ENCODE measurements around the gene MYLK4. TPM values are rescaled to one million over a fixed set of nuclear protein-coding genes. Genes with fewer than 3 reads are reported as not detected.

Gene MYLK4
- total RNA-seq, 1 donor from 2014 or later: 0.49 TPM

DNA sequence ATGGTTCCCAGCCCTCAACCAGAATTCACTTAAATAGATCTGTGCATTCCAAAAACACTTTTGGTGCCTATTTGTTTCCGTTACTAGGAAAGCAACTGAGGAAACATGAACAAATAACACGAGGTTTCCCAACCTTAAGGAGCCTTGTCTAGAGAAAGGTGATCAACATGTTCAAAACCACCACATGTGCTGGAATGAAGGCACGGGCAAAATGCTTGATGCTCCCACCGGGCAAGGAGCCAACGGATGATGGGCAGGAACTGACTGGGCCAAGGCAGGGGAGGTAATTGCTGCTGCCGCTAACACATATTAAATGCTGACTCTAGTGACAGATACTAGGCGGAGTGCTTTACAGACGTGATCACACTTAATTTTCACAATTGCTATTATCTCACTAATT is 2.5 kb downstream of the MYLK4 start:
- peaks cover 3% of the 10 kb centered on the region for H3K27me3 Mint-ChIP-seq (ENCODE audit: unreplicated experiment)
- H3K4me1 Mint-ChIP-seq (ENCODE audit: low read depth, unreplicated experiment): peaks cover 12% of the 10 kb centered on the region
- TF ChIP-seq, protein P1, sequence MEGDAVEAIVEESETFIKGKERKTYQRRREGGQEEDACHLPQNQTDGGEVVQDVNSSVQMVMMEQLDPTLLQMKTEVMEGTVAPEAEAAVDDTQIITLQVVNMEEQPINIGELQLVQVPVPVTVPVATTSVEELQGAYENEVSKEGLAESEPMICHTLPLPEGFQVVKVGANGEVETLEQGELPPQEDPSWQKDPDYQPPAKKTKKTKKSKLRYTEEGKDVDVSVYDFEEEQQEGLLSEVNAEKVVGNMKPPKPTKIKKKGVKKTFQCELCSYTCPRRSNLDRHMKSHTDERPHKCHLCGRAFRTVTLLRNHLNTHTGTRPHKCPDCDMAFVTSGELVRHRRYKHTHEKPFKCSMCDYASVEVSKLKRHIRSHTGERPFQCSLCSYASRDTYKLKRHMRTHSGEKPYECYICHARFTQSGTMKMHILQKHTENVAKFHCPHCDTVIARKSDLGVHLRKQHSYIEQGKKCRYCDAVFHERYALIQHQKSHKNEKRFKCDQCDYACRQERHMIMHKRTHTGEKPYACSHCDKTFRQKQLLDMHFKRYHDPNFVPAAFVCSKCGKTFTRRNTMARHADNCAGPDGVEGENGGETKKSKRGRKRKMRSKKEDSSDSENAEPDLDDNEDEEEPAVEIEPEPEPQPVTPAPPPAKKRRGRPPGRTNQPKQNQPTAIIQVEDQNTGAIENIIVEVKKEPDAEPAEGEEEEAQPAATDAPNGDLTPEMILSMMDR (IDR thresholded peaks at IDR 0.05; ENCODE audit: partially characterized antibody, unreplicated experiment): no peak
- no peak overlapping the region for H3K27ac Mint-ChIP-seq (ENCODE audit: unreplicated experiment)
- no peak overlapping the region for H3K4me3 Mint-ChIP-seq (ENCODE audit: unreplicated experiment)
- H3K9me3 Mint-ChIP-seq (ENCODE audit: unreplicated experiment): no peaks in the 10 kb centered on the region
- DNase-seq: no peak
- H3K36me3 Mint-ChIP-seq (ENCODE audit: unreplicated experiment): no peaks in the 10 kb centered on the region

DNA sequence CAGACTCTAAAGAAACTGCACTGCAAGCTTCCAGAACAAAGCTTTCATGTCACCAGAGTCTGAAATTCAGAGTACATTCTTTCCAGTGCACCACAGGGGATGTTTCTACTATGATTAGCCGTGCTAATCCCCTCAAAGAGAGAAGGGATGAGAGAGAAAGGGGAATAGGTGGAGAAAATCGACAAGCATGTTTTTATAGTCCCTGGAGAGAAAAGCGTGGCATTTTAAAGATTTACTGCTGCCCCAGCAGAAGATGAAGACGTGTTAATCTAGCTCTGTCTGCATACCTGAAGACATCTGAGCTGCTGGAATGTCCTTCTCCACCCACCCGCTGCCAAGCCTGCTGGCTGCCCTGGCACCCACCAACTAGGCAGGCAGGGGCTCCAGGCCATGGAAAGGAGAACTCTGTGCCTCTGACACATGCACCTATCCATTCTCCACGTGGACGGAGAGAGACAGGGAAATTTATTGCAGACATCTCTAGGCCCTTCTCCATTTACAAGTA is 4.1 kb downstream of the MYLK4 start:
- Mint-ChIP-seq H3K27ac (ENCODE audit: unreplicated experiment) (no peak overlapping the region), H3K4me1 (ENCODE audit: low read depth, unreplicated experiment) (peaks cover 12% of the 10 kb centered on the region)

DNA sequence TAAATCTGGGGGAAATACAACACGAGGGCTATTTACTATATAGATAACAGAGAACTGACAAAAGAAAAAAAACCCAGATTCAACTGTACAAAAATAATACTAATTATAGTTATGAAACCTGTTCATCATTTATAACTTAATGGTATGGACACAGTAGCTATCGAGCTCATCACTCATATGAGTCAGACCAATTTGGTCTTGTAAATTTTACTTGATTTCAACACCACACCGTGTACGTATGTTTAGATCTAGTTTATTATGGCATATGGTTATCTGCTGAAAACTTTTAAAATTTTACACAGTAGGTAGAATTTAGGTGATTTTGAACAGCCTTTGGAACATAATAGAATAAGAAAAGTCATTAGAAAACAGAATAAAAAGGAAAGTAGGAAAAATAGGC is 5.5 kb downstream of the MYLK4 start:
- Mint-ChIP-seq H3K9me3 (ENCODE audit: unreplicated experiment) (no peaks in the 10 kb centered on the region), H3K4me1 (ENCODE audit: low read depth, unreplicated experiment) (peaks cover 12% of the 10 kb centered on the region), H3K36me3 (ENCODE audit: unreplicated experiment) (no peaks in the 10 kb centered on the region), H3K4me3 (ENCODE audit: unreplicated experiment) (no peak overlapping the region), H3K27me3 (ENCODE audit: unreplicated experiment) (peaks cover 3% of the 10 kb centered on the region), H3K27ac (ENCODE audit: unreplicated experiment) (no peak overlapping the region)
- no peak for DNase-seq
- TF ChIP-seq, protein P1 (IDR thresholded peaks at IDR 0.05; ENCODE audit: partially characterized antibody, unreplicated experiment): no peak

More for the DNA sequence above, 4.1 kb downstream of the MYLK4 start:
- Mint-ChIP-seq H3K9me3 (ENCODE audit: unreplicated experiment) (no peaks in the 10 kb centered on the region), H3K4me3 (ENCODE audit: unreplicated experiment) (no peak overlapping the region), H3K36me3 (ENCODE audit: unreplicated experiment) (no peaks in the 10 kb centered on the region), H3K27me3 (ENCODE audit: unreplicated experiment) (peaks cover 3% of the 10 kb centered on the region)
- TF ChIP-seq, protein P1 (IDR thresholded peaks at IDR 0.05; ENCODE audit: partially characterized antibody, unreplicated experiment): no peak
- DNase-seq: no peak

DNA sequence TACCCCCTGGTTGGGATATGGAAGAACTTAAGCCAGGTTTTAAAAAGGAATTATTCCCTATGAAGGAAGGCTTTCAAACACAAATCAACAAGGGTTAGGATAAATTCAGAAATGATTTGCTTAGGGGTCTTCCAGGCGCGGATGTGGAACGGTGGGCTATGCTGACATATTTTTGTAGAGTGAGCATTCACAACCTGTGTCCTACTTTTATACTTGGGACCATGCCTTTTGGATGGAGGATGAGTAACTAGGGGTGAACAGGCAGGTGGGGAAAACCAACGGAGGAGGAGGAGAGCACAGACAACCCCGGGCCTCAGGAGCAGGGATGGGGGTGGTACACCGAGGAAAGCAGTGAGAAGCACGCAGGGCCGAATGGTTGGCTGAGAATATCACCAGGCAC is 5.9 kb downstream of the MYLK4 start:
- no peaks in the 10 kb centered on the region for H3K9me3 Mint-ChIP-seq (ENCODE audit: unreplicated experiment)

DNA sequence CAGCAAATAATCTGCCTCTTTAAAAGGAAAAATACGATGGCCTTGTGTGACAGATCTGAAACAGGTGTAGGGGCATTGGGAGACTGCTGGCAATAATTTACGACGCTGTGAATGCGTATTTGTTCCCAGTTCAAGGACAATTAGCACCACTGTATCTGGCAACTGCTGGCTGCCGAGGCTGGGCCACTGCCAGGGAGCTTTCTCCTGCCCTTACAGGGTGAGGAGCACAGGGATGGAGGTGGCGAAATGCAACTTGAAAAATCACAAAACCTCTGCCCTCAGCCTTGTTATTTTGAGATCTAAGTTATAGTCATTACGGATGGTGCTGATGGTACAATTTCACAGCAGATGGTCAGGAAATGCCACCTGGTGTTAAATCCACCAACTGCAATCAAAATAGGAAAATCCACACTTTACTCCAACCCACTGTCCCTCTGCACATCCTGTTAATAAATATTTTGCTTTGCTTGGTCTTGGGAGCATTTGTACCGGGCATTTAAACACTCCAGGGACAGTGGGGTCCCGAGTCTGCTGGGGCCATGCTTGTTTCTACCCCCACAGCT is 6.4 kb downstream of the MYLK4 start:
- Mint-ChIP-seq H3K27me3 (ENCODE audit: unreplicated experiment) (peaks cover 4% of the 10 kb centered on the region), H3K4me1 (ENCODE audit: low read depth, unreplicated experiment) (peaks cover 10% of the 10 kb centered on the region), H3K27ac (ENCODE audit: unreplicated experiment) (no peak overlapping the region), H3K9me3 (ENCODE audit: unreplicated experiment) (no peaks in the 10 kb centered on the region), H3K36me3 (ENCODE audit: unreplicated experiment) (no peaks in the 10 kb centered on the region), H3K4me3 (ENCODE audit: unreplicated experiment) (peak overlapping the region; percentile 14)
- TF ChIP-seq, protein P1 (IDR thresholded peaks at IDR 0.05; ENCODE audit: partially characterized antibody, unreplicated experiment): peak; percentile 40
- no peak for DNase-seq

More for the DNA sequence above, 5.9 kb downstream of the MYLK4 start:
- peaks cover 3% of the 10 kb centered on the region for H3K27me3 Mint-ChIP-seq (ENCODE audit: unreplicated experiment)
- H3K27ac Mint-ChIP-seq (ENCODE audit: unreplicated experiment): no peak overlapping the region
- H3K4me3 Mint-ChIP-seq (ENCODE audit: unreplicated experiment): no peak overlapping the region
- TF ChIP-seq, protein P1 (IDR thresholded peaks at IDR 0.05; ENCODE audit: partially characterized antibody, unreplicated experiment): no peak
- no peaks in the 10 kb centered on the region for H3K36me3 Mint-ChIP-seq (ENCODE audit: unreplicated experiment)
- H3K4me1 Mint-ChIP-seq (ENCODE audit: low read depth, unreplicated experiment): peaks cover 11% of the 10 kb centered on the region
- no peak for DNase-seq
